Inflammatory macrophage treated with lipopolysaccharide for 1 hour (primary cell): ENCODE results near the gene MYT1.

Source experiments
- DNase-seq, 2 donors: peaks; one replicate each; pipeline ENCODE4 v3.0.0-alpha.2; 2020 to 2022

Gene MYT1

DNA sequence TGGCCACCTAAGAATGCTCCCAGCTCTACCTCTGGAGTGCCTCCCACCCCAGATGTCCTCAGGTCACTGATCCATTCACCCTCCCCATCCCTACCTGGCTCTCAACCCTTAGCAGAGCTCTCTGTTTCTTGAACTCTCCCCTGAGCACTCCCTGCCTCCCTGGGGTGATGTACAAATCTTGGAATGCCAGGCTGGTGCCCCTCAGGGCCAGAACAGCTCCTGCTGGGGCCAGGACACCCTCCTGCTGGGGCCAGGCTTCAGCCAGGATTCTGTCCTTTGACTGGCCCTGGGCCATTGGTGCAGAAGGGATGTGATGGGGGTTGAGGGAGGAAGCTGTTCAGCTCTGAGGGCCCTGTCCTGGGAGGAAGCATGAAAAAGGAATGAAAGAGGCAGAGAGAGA, 30.0 kb downstream of the MYT1 start:
- no peak for DNase-seq

GRCh38 chr20:64196309-64196708, 32.1 kb downstream of the MYT1 start:
- no peak for DNase-seq

DNA sequence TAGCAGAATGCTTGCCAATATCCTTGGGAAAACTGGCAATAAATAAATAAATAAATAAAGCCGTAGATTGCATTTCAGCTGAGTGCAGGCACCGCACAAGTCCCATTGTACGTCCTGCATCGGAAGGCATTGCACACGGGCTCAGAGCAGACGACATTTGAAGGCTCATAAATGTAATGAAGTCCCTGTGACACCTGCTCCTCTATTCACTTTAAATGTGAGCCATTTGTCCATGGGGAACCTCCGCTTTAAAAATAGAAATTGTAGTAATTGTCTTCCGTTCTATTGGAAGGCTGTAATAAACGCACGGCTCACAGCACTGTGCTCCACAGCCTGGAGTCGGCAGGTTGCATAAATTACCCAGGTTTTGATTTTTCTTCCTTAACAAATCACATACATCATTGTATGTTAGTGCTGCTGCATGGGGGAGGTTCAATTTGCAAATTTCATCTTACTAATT, 32.6 kb downstream of the MYT1 start:
- DNase-seq = no peak

- DNase-seq = no peak
These were observed 34.1 kb downstream of the MYT1 start for GRCh38 chr20:64198347-64198746.

- no peak for DNase-seq
These were observed 35.1 kb downstream of the MYT1 start for GRCh38 chr20:64199395-64199794.

GRCh38 chr20:64200740-64201139, 36.5 kb downstream of the MYT1 start:
- no peak for DNase-seq

DNA sequence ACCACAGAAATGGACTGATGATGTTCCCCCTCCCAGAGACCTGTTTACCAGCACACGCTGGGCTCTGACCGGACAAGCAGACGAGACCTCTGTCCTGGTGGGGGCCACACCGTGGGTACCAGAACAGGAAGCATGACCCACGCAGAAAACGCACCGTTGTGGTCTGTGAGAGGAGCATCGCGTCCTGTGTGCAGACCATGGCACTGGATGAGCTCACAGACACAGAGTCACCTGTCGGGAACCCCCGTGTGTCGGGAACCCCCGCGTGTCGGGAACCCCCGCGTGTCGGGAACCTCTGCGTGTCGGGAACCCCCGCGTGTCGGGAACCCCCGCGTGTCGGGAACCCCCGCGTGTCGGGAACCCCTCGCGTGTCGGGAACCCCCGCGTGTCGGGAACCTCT, 37.4 kb downstream of the MYT1 start:
- DNase-seq = no peak

GRCh38 chr20:64203037-64203777, 39.0 kb downstream of the MYT1 start:
- DNase-seq = no peak

GRCh38 chr20:64205611-64206026, 41.4 kb downstream of the MYT1 start:
- no peak for DNase-seq

DNA sequence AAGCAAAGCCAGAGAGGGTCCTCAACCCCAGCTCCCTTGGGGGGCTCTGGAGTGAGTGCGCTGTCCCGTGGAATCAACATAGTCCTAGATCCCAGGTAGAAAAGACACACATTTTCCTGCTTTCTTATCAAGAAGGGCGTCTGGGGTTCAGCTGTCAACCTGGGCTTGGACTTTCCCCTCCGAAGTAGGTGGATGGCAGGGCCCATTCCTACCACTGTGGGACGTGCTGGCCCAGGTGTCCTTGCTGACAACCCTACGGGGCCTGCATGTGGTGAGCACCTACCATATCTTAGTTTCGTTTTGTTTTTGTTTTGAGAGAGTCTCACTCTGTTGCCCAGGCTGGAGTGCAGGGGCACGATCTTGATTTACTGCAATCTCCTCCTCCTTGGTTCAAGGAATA, 42.4 kb downstream of the MYT1 start:
- DNase-seq = no peak

DNA sequence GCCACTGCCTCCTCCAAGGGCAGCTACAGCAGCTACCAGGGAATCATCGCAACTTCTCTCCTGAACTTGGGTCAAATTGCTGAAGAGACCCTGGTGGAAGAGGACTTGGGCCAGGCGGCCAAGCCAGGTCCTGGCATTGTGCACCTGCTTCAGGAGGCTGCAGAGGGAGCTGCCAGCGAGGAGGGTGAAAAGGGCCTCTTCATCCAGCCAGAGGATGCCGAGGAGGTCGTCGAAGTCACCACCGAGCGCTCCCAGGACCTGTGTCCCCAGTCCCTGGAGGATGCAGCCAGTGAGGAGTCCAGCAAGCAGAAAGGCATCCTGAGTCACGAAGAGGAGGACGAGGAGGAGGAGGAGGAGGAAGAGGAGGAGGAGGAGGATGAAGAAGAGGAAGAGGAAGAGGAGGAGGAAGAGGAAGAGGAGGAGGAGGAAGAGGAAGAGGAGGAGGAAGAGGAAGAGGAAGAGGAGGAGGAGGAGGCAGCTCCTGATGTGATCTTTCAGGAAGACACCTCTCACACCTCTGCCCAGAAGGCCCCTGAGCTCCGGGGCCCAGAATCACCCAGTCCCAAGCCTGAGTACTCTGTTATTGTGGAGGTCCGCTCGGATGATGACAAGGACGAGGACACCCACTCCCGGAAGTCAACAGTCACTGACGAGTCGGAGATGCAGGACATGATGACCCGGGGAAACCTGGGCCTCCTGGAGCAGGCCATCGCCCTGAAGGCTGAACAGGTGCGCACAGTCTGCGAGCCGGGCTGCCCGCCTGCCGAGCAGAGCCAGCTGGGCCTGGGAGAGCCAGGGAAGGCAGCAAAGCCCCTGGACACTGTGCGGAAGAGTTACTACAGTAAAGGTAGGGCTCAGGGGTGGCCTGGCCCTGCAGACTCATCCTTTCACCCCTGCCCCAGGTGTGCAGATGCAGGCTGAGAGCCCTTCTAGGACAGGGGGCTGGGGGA, 43.7 kb downstream of the MYT1 start:
- DNase-seq = no peak

DNA sequence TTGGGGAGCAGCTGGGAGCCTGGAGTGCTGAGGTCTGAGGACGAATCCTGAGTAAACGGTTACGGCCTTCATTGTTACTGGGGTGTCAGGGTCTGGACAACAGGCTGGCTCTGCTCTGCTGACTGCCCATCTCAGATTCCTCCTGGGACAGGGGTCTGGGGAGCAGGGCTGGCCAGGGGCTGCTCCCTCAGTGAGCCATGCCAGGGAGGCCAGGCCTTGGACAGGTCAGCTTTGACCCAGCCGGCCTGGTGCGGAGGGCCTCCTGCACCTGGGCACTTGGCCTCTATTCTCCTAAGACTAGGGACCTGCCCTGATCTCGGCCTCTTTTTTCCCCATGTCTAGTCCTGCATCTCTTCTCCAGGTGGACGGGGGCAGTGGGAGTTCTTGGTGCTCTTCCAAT, 44.9 kb downstream of the MYT1 start:
- no peak for DNase-seq

DNA sequence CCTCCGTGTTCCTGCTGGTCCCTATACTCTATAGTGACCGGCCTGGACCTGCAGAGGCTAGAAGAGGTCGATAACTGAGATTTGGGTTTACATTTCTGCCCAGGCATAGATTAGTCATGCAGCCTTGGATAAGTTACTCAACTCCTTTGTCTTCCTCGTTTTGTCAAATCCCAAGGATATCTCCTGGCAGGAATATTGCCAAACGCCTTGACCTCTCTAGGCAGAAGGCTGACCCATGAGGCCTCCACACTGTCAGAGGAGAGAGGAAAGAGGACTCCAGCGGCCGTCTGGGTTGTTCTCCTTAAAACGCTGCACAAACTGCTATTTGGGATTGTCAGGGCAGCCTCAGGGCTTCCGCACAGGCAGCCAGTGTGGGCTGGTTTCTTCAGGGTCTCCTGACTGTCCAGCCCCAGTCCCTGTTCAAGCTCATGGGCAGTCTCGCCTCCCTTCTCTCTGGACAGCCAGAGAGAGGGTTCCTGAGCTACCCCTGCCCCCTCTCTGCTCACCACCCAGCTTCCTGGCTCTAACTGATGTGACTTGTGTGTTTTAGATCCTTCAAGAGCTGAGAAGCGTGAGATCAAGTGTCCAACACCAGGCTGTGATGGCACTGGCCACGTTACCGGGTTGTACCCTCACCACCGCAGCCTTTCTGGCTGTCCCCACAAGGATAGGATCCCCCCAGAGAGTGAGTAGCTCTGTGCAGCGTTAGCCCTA, 46.6 kb downstream of the MYT1 start:
- no peak for DNase-seq

GRCh38 chr20:64211874-64212658, 47.8 kb downstream of the MYT1 start:
- DNase-seq = no peak

GRCh38 chr20:64212755-64213154, 48.5 kb downstream of the MYT1 start:
- DNase-seq = no peak

GRCh38 chr20:64214113-64214512, 49.9 kb downstream of the MYT1 start:
- DNase-seq = no peak

DNA sequence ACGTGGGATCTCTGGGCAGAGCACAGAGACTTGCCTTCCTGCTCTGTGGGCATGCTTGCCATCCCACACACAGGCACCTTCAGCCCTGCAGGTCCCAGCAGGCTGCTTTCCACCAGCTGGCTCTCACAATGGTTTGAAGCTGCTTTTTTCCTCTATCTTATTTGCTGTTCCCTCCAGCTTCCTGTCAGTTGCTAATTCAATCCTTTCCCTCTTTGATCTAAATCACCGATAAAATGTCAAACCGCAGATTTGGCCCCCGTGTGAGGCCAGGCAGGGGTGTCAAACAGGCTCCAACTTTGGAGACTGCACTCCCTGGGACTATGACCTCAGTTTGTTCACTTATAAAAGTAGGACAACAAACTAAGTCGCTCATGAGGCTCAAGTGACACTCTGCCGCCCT, 50.7 kb downstream of the MYT1 start:
- DNase-seq = no peak

- DNase-seq = no peak
These were observed 51.8 kb downstream of the MYT1 start for GRCh38 chr20:64216036-64216435.

DNA sequence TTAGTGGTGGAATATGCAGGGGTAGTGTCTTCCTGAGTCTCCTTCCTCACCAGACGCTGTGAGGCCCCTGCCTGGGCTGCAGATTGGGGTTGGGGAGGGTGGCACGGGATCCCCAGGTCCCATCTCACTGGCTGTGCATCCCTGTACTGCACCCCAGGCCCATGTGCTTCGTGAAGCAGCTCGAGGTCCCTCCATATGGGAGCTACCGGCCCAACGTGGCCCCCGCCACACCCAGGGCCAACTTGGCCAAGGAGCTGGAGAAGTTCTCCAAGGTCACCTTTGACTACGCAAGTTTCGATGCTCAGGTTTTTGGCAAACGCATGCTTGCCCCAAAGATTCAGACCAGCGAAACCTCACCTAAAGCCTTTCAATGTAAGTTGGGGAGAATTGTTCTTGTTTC, 52.7 kb downstream of the MYT1 start:
- DNase-seq = no peak

DNA sequence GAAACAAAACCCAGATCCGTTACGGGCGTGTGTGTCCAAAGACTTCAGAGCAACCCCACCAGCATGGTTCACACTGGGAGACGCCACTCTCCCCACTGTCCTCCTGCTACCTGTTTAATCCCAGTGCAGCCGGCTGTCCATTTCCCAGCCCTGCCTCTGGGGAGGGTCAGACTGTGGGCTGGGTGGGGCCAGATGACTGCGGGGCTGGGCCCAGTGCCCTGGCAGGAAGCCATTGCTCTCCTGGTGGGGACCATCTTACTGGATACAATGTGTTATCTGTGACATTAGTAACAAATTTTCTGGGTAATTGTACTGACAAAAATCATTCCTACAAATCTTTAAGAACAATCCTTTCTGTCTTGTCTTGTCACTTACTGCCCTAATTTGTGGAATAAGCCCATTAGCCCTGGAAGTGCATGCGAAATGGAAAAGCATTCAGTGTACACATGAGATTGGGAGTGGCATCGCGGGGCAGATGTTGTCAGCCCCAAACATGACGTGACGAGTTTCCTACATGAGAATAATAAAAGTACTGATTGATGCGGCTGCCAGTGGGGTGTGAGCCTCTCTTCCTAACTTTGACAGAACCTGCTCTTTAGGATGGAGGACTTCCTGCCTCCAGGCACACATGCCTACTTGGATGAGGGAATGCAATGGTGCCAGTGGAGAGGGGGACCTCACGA, 53.4 kb downstream of the MYT1 start:
- DNase-seq = no peak

GRCh38 chr20:64219202-64219601, 55.0 kb downstream of the MYT1 start:
- no peak for DNase-seq

DNA sequence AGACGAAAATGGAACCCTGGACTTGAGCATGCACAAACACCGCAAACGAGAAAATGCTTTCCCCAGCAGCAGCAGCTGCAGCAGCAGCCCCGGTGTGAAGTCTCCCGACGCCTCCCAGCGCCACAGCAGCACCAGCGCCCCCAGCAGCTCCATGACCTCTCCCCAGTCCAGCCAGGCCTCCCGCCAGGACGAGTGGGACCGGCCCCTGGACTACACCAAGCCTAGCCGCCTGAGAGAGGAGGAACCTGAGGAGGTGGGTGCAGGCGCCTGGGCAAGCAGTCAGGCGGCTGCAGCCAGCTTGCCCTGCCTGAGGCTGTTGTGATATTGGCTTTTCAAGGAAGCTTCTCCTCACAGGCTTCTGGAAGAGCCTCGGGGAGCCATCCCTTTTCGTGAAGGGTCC, 55.5 kb downstream of the MYT1 start:
- no peak for DNase-seq
